ENCODE data around the gene CMKLR1.

The CMKLR1 gene

DNA sequence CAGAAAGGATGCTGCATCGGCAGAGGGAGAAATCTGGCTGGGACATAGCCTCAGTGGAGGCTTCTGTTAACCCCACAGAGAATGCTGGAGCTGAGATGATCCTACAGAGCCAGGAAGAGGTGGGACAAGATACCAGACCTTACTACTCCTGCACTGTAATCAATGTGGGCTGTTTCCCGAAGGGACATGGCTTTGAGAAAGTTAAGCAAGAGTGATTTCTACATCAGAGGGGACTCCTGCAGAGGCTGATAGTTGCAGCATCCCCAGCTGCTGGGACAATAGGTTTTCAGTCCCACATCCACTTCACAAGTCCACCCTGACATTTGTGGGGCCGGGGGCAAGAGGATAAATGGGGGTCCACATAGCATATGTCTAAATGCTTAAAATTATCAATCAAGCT is 22.5 kb upstream of the CMKLR1 start:
- DNase-seq (ENCODE audit: low spot score), result no peak

DNA sequence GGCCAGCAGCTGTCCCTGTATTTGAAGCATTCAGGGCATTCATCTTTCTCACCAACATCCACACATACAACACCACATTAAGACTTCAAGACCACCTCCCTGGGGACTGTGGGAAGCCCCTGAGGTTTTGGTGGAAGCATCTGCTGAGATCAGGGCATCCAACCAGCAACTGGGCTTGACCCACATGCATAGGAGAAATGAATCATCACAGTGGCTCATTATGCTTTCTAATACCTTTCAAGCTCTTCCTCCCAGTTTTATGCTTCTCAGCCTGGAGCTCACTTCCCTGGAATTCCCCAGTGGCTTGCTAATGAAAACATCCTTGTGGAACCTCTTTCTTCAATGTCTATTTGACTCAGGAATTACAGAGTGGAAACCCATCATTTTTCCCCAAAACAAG is 21.4 kb upstream of the CMKLR1 start:
- DNase-seq (ENCODE audit: low spot score), result no peak

GRCh38 chr12:108360057-108360456 is 20.9 kb upstream of the CMKLR1 start:
- DNase-seq (ENCODE audit: low spot score), result no peak

DNA sequence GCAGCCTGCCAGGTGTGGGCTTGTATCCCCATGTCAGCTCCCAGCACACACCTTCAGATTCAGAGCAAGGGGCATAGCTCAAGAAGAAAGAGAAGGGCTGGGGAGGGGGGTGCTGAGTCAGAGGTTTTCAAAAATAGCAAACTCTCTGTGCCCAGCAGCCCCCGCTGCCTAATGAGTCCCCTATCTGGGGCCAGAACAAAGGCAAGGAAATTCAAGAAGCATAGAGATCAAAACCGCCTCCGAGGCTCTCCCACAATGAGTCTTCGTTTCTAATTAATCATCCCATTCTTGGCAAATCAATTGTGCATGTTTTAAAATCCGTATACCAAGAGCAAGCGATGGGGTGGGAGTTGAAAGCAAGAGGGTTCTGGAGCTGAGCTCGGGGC is 19.5 kb upstream of the CMKLR1 start:
- no peak for DNase-seq (ENCODE audit: low spot score)

DNA sequence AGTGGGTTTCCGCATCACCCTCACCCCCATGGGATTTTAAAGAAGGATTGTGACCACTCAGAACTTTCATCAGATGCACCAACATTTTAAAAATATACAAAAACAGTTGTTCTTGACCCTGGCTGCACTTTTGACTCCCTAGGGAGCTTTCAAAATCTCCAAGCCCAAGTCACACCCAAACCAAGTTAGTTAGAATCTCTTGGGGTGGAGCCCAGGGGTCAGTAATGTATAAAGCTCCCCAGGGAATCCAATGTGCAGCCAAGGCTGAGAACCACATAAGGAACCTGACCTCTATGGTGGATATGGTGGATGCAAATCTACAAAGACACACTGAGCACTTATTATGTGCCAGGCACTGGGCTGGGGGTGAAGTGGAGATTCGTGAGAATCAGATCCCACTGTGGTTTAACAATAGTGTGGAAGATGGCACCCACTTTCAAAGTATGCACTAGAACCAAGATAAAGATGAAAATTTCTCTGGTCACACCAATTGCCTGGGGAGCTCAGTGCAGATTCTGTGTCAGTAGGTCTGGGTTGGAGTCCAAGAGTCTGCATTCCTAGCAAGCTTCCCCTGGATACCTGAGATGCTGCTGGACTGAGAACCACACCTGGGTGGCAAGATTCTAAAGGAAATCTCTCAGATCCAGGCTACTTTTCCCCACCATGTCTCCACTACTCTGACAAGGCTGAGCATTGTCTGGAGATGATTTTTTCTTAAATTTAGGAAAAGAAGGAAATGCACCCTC is 18.9 kb upstream of the CMKLR1 start:
- DNase-seq (ENCODE audit: low spot score), result no peak

DNA sequence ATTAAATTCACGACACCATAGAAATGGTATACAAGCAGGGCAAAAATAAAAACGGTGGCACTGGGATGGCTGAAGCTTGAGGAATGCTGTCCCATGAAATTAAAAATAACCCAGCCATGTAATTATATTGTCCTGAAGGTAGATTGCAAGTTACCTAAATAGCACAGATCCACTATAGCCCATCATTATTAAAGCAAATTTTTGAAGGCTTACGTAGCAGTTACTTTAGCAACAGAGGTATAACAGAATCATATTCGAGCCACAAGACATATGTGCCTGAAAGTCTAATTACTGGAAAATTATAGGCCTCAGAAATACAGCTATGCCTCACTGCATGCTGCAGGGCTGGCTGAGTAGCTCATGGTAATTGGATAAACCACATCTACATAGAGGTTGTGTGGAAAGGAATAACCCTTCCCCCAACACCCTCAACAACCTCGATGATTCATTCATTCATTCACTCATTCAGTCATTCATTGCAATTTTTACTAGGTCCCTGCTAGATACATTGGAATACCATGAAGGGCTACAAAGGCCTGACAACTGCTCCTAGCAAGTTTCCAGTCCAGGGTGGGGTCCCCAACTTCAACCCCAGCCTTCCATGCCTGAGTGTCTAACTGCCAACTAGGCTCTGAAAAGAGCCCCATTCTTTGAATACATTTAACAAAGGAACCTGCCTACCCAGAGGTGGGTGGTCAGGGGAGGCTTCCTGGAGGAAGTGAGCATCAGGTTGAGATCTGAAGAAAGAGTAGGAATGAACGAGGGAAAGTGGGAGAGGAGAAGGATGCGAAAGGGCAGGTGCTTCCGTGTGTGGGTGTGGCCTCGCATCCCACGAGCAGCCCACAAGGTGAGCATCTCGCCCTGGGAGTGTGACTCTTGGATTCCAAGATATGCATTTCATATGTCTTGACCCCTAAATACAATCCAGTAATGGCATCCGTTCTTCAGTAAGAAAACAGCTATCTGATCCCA is 18.0 kb upstream of the CMKLR1 start:
- no peak for DNase-seq (ENCODE audit: low spot score)

DNA sequence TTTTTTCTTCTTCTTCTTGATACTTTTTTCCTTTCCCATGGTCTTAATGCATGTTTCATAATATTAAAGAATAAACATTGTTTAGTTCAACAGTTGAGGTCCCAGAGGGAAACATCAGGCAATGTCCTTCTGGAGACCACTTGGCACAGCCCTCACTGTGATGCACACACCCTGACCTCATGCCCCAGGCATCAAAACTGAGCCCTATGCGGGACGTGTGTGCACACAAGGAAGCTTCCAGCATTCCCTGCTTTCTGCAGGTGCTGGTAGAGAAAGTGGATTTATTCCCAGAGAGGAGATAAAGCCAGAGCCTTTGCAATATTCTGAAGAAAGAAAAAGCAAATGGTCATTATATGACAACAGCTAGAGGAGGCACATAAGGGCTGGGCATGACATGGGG is 16.0 kb upstream of the CMKLR1 start:
- no peak for DNase-seq (ENCODE audit: low spot score)

DNA sequence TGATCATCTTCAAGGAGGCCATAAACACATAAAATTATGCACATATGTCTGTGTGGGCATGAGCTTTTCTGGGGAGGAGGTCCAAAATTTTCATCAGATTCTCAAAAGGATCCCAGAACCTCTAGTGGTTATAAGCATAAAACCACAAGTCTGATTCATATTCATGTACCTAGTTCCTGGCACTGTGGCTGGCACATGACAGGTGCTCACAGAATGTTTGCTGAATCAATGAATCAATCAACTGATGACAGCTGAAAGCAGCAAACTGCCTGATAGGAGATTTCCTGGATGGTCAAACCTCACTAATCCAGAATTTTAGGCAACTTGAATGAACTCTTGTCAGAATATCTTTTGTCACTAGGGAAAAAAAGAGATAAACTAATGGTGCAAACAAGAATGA is 13.5 kb upstream of the CMKLR1 start:
- DNase-seq (ENCODE audit: low spot score), result no peak

- no peak for DNase-seq (ENCODE audit: low spot score)
Measured at GRCh38 chr12:108350511-108350910, 11.4 kb upstream of the CMKLR1 start.

DNA sequence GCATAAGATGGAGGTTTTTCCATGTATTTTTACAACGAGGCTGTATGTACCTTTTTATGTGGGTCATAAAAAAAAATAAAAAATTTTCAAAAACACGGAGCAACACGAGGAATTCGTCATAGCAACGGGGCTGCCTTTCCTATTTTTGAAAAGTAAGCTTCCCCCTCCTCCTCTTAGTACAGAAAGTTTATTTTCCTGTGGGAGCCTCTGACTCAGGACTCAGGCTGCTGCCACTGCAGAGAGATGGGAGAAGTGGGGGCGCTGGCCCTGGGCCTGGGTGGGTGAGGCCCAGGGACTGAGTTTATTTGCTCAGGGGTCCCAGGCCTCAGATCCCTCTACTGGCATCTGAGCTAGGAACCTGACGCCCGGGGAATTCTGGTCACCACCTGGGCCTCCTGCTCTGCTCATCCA is 10.2 kb upstream of the CMKLR1 start:
- peak; percentile 44 for DNase-seq (ENCODE audit: low spot score)

DNA sequence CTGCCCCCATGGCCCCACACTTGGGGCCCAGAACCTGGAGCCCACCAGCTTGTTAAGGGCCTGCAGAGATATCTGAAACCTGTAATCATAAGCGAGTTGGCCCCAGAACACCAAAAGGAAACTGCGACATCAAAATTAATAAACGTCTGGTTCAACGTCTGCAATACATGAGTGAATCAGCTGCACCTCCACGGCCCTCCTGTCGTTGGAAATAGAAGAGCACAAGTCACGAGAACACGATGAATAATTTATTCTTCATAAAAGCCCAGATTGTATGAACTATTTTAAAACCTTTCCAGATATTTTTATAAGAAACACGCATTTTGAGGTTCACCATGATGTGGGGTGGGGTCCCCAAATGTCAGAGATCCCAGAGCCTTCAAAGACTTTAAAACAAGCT is 9.7 kb upstream of the CMKLR1 start:
- DNase-seq (ENCODE audit: low spot score), result no peak

DNA sequence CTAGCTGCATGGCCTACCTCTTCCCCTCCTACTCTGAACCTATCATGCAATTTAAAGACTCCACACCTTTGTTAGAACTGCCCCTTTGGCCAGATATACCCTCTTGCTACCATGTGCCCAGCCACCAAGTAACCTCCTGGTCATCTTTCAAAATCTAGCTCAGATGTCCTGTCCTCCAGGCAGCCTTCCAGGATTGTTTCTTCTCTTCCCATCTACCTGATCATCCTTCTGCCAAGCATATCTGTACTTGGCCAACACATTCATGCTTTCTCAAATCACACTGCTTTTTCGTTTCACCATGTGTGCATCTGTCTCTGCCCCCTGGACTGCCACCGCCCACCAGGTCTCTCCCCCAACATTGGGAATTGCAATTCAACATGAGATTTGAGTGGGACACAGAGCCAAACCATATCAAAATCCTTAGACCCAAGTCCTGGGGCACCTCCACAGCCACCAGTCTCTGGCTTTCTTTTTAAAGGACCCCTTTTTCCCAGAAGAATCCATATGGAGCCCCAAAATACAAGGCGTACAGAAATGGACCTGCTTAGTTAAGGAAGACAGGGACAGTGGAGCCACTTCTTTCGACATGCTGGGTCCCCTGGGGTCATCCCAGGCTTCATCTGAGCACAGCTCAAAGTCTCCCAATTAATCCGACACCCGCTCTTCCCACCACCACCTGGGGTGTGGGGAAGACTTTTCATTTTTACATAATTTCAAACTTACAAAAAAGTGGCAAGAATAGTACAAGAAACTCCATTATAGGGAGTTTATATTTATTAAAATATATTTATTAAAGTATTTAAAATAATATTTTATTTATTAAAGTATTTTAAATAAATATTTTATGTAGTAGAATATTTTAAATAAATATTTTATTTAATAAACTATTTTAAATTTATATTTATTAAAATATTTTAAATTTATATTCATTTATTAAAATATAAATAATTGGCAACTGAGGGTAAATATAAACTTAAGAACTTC is 7.9 kb upstream of the CMKLR1 start:
- no peak for DNase-seq (ENCODE audit: low spot score)

DNA sequence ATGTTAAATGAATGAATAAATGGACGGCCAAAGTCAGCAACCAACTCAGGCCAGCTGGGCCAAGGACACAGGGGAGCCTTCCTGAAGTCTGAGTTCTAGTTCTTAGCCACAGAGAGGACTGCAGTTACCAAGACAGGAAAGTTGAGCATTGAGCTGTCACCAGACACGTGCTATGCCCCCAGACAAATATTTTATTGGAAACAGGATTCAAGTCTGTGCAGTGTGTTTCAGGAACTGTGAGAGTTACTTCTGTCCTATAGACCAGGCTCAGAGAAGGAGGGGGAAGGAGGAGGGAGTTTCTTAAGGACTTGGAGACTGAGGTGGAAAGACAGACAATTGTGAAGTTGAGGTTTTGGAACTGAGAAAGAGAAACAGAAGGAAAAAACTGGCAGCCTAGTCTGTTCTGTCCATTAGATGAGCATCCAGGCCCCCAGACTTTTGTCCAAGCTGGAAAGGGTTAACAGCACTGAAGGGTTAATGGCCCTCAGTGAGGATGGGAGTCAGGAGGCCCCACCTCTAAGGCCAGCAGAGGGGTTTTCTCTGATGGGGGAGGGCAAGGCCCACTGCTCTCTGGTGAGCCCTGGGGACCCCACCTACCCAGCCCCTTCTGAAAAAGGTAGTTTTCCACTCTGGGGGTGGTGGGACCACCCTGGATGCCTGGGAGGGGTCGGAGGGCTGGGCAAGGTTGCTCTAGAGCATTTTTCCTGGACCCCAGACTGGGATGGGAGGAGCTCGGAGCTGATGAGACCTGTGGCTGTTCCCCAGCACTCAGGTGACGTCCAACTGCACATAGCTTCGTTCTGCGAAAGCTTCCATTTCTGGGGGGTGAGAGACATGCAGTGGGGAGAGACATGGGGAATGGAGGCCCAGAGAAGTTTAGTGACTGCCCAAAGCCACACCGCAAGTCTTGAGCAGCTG is 6.9 kb upstream of the CMKLR1 start:
- DNase-seq (ENCODE audit: low spot score), result no peak

GRCh38 chr12:108342985-108343384 is 3.9 kb upstream of the CMKLR1 start:
- no peak for DNase-seq (ENCODE audit: low spot score)

DNA sequence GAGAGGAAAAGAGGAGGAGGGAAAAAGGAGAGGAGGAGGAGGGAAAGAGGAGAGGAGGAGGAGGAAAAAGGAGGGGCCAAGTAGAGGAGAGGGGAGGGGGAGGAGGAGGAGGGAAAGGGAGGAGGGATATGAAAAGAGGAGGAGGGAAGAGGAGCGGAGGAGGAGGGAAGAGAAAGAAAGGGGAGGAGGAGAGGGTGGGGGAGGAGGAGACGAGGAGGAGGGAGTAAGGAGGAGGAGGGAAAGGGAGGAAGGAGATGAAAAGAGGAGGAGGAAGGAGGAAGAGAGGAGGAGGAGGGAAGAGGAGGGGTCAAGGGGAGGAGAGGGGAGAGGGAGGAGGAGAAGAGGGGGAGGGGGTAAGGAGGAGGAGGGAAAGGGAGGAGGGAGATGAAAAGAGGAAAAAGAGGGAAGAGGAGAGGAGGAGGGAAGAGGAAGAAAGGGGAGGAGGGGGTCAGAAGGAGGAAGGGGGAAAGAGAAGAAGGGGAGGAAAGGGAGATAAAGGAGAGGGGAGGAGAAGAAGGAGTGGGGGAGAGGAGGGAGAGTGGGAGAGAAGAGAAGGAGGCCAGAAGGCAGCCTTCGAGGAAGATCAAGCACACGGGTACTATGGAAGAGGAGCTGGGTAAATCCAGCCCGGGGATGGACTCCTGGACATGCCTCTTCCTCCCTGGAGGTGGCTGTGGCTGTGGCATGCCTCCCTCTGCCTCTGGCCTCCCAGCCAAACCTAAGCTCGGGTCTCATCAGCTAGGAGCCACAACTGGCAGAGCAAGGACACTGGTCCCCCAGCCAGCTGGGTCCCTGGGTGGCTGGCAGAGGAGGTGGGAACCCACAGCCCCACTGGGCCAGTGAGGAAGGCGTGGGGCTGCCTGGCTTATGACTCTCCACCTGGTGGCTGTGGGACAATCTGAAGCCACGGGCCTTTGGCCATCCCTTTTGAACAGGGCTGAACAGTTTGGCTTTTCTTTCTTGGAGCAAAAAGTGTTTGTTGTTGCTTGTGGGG is 3.0 kb upstream of the CMKLR1 start:
- DNase-seq (ENCODE audit: low spot score), result no peak

GRCh38 chr12:108341356-108341755 is 2.2 kb upstream of the CMKLR1 start:
- no peak for DNase-seq (ENCODE audit: low spot score)

DNA sequence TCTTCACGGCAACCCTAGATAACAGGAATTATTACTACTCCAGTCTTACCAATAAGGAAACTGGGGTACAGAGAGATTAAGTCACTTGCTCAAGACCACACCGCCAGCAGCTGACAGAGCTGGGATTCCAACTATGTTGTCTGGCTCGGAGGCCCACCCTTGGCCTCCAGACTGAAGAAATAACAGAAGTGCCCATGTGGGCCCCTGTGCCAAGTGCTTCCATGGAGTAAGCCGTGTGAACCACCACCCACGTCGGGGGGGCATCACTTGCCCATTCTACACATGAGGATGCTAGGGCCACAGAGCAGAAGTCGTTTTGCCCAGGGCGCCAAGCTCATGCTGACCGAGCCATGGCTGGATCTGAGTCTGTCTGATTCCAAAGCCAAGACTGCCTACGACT is 926 bp upstream of the CMKLR1 start:
- no peak for DNase-seq (ENCODE audit: low spot score)

DNA sequence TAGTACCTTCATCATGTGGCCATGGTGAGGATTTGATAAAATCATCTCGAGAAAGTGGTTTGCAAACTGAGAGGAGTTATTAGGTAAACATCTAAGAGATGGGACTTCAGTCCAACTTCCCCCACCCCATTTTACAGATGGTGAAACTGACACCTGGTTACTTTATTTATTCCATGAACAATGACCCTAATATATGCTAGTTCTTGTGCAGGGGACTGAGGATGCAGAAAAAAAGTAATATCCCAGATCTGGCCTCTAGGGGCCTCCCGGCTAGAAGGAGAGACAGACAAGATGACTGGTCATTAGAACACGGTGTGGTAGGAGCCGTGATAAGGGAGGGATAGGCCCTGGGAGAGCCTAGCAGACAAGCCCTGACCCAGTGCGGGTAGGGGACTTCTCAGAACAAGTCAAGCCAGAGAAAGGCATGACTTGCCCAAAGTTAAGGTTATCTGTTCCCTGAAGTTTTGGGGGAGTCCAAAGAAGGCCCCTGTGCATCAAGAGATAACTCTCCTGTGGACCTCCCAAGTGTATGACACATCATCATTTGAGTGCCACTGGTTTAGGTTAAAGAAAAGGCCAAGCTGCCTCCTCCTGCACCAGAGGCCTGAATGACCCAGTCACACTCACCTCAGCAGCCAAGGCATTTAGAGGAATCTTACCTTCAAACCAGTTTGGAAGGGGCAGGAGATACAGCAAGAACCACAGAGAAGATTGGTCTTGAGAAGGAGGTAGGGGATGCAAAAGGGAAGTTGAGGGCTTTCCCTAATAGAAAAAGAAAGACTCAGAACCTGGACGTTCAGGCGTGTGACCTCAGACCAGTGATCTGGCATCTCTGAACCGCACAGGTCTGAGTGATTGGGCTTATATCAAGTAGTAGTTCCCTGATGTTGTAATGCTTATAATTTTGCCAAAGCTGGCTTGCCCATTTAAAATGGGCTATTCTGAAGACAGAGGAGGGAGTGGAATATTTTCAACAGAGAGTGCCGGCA is 1.6 kb downstream of the CMKLR1 start:
- peak; percentile 62 for DNase-seq (ENCODE audit: low spot score)
